ENCODE measurements around the gene AHCYL2. TPM values are rescaled to one million over a fixed set of nuclear protein-coding genes. Genes with fewer than 3 reads are reported as not detected.

AHCYL2 gene
- total RNA-seq, 1 donor from 2014 or later = 10.1 TPM

DNA sequence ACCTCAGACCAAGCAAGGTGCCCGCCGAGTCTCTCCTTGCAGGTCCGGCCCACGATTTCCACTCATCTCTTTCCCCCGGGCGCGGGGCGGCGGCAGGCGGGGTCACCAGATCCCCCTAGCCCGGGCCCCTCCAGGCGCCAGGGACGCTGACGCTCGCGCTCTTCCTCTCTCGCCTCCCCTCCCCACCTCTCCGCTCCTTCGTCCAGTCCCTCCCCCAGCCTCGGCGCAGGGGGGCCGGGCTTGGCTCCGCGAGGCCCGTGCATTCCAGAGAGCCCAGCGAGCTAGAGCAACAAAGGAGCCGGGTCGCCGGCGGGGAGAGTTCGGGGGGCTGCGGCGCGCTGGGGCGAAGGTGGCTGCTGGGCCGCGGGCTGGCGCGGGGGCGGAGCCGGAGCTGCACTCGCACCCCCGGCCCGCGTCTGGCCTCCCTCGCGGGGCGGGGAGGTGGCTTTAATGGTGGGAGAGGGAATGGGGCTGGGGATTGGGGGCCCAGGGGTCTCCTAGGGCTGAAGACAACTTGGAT, 36.4 kb upstream of the AHCYL2 start, which contains the start of gene SMO:
SMO (plus strand) TSS at position 262 of the 520 bp plus-strand sequence. CDS start 519 bp downstream, outside the sequence.
- H3K36me3 ChIP-seq (ENCODE audit: control insufficient read depth, insufficient read depth, low read length) = no peaks in the 10 kb centered on the region
- TF ChIP-seq, protein P1, sequence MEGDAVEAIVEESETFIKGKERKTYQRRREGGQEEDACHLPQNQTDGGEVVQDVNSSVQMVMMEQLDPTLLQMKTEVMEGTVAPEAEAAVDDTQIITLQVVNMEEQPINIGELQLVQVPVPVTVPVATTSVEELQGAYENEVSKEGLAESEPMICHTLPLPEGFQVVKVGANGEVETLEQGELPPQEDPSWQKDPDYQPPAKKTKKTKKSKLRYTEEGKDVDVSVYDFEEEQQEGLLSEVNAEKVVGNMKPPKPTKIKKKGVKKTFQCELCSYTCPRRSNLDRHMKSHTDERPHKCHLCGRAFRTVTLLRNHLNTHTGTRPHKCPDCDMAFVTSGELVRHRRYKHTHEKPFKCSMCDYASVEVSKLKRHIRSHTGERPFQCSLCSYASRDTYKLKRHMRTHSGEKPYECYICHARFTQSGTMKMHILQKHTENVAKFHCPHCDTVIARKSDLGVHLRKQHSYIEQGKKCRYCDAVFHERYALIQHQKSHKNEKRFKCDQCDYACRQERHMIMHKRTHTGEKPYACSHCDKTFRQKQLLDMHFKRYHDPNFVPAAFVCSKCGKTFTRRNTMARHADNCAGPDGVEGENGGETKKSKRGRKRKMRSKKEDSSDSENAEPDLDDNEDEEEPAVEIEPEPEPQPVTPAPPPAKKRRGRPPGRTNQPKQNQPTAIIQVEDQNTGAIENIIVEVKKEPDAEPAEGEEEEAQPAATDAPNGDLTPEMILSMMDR (IDR thresholded peaks at IDR 0.05; ENCODE audit: insufficient read depth, low read length, poor library complexity, severe bottlenecking) = no peak
- peak within 1 kb of the TSS; percentile 79 for H3K4me3 ChIP-seq (ENCODE audit: low read depth, low read length)
- no peak for DNase-seq (ENCODE audit: low read depth)
- H3K27me3 ChIP-seq (ENCODE audit: control insufficient read depth, insufficient read depth, low read length) = no peaks in the 10 kb centered on the region

DNA sequence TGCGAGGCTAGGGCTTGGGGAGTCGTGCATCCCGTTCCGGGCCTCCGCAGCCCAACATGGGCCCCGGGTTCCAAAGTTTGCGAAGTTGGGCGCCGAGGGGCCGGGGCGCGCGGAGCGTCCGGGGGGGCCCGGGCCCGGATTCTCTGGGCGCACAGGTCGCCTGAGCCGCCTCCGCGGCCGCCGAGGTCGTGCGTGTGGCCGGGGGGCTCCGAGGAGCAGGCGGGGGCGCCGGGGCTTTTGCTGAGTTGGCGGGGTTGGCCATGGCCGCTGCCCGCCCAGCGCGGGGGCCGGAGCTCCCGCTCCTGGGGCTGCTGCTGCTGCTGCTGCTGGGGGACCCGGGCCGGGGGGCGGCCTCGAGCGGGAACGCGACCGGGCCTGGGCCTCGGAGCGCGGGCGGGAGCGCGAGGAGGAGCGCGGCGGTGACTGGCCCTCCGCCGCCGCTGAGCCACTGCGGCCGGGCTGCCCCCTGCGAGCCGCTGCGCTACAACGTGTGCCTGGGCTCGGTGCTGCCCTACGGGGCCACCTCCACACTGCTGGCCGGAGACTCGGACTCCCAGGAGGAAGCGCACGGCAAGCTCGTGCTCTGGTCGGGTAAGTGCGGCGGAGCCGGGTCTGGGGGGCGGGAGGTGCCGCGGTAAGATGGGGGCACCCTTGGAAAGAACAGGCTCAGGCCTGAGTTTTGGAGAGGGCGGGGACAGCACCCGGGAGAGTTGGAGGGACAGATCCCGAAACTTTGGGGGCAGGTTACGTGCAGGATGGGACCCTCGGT, 35.8 kb upstream of the AHCYL2 start:
- TF ChIP-seq, protein P1 (IDR thresholded peaks at IDR 0.05; ENCODE audit: insufficient read depth, low read length, poor library complexity, severe bottlenecking) = no peak
- no peaks in the 10 kb centered on the region for H3K27me3 ChIP-seq (ENCODE audit: control insufficient read depth, insufficient read depth, low read length)
- DNase-seq (ENCODE audit: low read depth) = no peak
- H3K36me3 ChIP-seq (ENCODE audit: control insufficient read depth, insufficient read depth, low read length) = no peaks in the 10 kb centered on the region
- peak overlapping the region; percentile 79 for H3K4me3 ChIP-seq (ENCODE audit: low read depth, low read length)

DNA sequence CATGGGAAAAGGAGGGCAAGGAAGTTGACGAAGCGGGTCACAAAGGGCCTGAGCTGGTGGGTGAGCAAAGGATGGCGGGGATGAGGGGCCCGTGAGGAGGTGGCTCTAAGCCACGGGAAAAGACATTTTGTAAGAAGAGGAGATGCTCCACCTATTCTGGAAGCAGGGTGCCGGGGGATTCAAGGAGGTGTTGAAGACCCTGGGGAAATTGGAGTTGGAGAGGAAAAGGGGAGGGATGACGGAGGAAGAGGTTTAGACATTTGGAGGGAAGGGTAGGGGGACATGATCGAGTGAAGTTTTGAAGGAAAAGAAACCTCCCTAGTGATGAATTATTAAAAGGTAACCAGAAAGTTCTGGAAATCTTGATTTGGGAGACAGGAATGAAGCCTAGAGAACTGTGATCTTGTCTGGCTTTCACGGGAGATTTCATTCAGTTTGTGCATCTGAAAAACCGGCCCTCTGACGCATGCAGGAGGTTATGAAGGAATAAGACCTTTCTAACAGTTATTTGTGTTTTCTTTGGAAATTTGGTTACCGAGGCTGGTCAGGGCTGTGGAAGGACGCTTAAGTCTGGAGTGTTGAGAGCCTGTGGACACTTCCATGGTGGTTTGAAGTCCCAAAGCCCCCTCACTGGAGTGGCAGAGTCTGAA, 35.0 kb upstream of the AHCYL2 start:
- Histone ChIP-seq H3K4me3 (ENCODE audit: low read depth, low read length) (peak overlapping the region; percentile 79), H3K27me3 (ENCODE audit: control insufficient read depth, insufficient read depth, low read length) (no peaks in the 10 kb centered on the region), H3K36me3 (ENCODE audit: control insufficient read depth, insufficient read depth, low read length) (no peaks in the 10 kb centered on the region)
- TF ChIP-seq, protein P1 (IDR thresholded peaks at IDR 0.05; ENCODE audit: insufficient read depth, low read length, poor library complexity, severe bottlenecking) = no peak
- no peak for DNase-seq (ENCODE audit: low read depth)

DNA sequence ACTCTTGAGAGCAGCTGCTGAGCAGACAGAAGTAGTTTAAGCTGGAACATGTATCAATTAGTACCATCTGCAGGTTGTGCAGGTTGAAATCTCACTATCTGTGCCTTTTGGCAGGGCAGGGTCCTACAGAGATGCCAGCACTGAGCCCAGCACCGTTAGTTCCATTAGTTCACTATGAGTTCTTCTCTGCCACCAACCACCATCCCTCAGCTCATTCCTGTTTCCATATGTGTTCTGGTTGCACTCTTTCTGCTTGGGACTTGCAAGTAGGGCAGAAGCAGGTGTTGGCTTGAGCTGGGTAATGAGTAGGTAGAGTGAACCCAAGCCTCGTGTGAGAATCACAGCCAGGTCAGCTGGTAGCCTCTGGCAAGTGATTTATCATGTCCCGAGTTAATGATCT, 33.6 kb upstream of the AHCYL2 start:
- TF ChIP-seq, protein P1 (IDR thresholded peaks at IDR 0.05; ENCODE audit: insufficient read depth, low read length, poor library complexity, severe bottlenecking) = no peak
- Histone ChIP-seq H3K36me3 (ENCODE audit: control insufficient read depth, insufficient read depth, low read length) (no peaks in the 10 kb centered on the region), H3K4me3 (ENCODE audit: low read depth, low read length) (no peak overlapping the region), H3K27me3 (ENCODE audit: control insufficient read depth, insufficient read depth, low read length) (no peaks in the 10 kb centered on the region)
- no peak for DNase-seq (ENCODE audit: low read depth)

DNA sequence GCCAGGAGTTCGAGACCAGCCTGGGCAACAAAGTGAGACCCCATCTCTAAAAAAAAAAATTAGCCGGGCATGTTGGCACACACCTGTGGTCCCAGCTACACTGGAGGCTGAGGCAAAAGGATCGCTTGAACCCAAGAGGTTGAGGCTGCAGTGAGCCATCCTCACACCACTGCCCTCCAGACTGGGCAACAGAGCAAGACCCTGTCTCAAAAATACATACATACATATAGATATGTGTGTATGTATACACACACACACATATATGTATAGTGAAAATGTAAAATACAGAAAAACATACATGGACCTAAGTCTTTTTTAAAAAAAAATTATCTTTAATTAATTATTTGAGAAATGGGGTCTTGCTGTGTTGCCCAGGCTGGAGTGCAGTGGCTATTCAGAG, 30.9 kb upstream of the AHCYL2 start:
- no peaks in the 10 kb centered on the region for H3K36me3 ChIP-seq (ENCODE audit: control insufficient read depth, insufficient read depth, low read length)
- H3K27me3 ChIP-seq (ENCODE audit: control insufficient read depth, insufficient read depth, low read length) = no peaks in the 10 kb centered on the region
- H3K4me3 ChIP-seq (ENCODE audit: low read depth, low read length) = no peak overlapping the region
- TF ChIP-seq, protein P1 (IDR thresholded peaks at IDR 0.05; ENCODE audit: insufficient read depth, low read length, poor library complexity, severe bottlenecking) = no peak
- no peak for DNase-seq (ENCODE audit: low read depth)

All from kidney epithelial cell (primary cell).